ENCODE data around the gene ADGRB3.
"Not testable (repeated sequence)": the region's sequence is repeated elsewhere in the genome, so short reads cannot be mapped to it uniquely, and the experiment has no call there.

ADGRB3 gene

GRCh38 chr6:69265706-69266105 is 630.6 kb downstream of the ADGRB3 start:
- no peak for DNase-seq (ENCODE audit: low spot score)

DNA sequence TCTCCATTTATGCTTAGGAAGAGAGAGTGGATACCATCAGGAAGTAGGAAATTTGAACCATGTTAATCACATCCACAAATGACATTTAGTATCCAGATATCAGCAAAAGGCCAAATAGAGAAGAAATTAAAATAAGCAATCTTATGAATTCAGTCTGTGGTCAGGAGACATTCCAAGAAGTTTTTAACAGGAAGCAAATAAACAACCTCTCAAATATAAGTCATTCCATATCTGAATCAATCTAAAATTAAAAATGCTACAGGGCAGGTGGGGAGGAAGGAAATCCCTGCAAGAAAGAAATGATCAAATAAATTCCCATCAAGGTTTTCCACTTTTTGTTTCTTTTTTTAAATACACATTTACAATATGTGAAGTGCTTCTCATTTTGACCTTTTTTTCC is 641.1 kb downstream of the ADGRB3 start:
- no peak for DNase-seq (ENCODE audit: low spot score)

- no peak for DNase-seq (ENCODE audit: low spot score)
Measured at GRCh38 chr6:69279805-69280204, 644.7 kb downstream of the ADGRB3 start.

DNA sequence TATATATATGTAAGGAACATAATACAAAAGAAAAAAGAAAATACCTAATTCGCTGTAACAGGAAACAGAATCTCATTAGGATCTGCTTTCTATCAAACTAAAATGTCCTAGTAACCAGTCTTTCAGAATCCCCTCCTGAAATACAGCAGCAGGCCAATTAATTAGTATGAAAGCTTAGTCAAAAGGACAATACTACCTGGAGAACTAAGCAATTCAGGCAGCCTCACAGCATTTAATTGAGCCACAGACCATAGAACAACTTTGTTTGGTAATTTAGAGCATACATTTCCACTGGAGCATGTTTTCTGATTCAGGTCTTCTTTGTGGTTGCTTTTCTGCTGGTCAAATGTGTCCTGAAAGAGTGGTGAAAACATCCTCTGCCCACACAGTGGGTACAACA is 645.8 kb downstream of the ADGRB3 start:
- DNase-seq (ENCODE audit: low spot score): no peak

DNA sequence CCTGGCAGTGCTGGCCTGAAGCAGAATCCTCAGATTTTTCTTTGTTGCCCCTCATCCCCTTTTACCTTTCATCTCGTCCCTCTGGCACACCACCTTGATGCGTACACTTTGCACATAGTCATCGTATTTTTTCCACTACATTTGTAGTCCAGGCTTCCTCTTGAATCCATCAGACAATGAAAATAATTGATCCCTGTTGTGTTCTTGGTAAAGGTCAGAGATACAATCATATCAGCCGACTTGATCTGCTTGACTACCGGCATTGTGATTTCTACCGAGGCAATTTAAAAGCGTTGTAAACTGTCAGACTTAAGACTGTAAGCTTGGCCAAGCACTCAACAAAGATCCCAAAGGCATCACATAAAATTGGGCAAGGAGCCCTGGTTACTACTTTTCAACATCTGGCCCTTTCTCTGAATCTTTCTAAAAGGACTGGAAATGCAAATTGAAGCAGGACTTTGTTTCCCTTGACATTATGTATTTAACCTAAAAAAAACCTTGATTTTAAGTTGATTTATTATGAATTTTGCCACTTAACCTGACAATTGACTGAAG is 649.2 kb downstream of the ADGRB3 start:
- no peak for DNase-seq (ENCODE audit: low spot score)

DNA sequence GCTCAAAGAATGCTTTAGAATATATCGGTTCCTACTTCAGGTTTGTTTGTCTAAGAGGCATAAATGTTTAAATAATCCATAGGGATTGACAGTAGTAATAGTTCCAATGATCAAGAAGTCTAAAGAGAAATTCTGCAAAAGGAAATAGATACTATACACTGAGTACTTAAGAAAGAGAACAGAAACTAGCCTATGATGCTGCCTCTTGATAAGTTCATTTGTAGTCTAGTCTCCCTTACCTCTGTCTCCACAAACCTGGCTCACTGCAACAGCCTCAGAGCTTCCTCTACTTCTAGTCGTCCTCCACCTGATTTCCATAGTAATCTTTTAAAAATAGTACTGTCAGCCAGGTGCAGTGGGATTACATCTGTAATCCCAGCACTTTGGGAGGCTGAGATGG is 650.0 kb downstream of the ADGRB3 start:
- DNase-seq (ENCODE audit: low spot score): no peak

DNA sequence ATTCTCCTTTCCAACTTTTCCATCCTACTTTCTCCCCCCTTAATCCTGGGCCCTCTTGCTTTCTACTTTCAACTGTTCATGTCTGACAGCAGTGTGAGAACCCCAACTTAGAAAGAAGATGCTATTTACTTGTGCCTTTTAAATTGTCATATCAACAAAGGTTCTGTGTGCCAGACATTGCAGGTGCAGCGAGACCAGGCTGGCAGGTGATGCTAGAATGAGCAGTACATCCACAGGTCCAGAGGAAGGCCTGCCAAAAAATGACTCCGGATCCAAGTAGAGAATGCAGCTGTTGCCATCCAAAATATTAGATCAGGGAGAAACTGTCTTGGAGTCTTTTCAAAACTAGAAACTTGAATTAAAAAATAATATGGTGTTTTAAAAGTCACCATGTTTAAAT is 651.2 kb downstream of the ADGRB3 start:
- no peak for DNase-seq (ENCODE audit: low spot score)

- not testable (repeated sequence) for DNase-seq (ENCODE audit: low spot score)
Measured at GRCh38 chr6:69288198-69288597, 653.1 kb downstream of the ADGRB3 start.

- no peak for DNase-seq (ENCODE audit: low spot score)
Measured at GRCh38 chr6:69289689-69290495, 654.8 kb downstream of the ADGRB3 start.

- no peak for DNase-seq (ENCODE audit: low spot score)
Measured at GRCh38 chr6:69293471-69293870, 658.4 kb downstream of the ADGRB3 start.

- DNase-seq (ENCODE audit: low spot score): no peak
Measured at GRCh38 chr6:69294407-69294806, 659.3 kb downstream of the ADGRB3 start.

DNA sequence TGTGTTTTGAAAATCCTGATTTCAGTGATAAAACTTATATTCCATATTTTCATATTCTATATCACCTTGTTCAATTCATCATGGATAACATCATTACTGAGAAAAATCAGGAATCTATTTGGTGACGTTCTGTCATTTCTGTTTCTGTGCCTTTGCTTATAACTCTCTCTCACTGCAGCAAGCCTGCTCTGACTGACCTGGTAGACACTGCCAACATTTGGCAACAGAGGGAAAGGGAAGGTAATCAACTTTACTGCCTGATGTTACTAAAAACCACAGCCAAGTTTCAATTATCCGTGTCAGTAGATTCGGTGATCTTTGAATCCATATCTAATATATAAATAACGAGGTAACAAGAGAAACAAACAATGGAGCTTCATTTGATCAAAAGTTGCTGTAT is 659.8 kb downstream of the ADGRB3 start:
- DNase-seq (ENCODE audit: low spot score): no peak

DNA sequence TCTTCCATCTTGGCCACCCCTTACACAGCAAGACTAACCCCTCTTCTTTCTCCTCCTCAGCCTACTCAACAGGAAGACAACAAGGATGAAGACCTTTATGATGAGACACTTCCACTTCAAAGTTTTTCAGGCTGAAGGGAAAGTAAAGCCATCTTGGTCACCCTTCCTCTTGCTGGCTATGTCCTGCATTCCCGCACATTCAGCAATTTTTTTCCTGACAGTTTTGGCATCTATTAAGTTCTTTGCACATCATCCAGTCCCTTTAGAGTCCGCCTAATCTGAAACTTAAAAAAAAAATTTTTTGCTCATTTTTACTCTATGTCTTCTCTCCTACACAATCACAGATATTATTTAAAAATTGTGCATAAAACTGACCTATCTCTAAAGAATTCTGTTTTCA is 668.3 kb downstream of the ADGRB3 start:
- DNase-seq (ENCODE audit: low spot score): no peak

GRCh38 chr6:69305456-69305855 is 670.4 kb downstream of the ADGRB3 start:
- no peak for DNase-seq (ENCODE audit: low spot score)

DNA sequence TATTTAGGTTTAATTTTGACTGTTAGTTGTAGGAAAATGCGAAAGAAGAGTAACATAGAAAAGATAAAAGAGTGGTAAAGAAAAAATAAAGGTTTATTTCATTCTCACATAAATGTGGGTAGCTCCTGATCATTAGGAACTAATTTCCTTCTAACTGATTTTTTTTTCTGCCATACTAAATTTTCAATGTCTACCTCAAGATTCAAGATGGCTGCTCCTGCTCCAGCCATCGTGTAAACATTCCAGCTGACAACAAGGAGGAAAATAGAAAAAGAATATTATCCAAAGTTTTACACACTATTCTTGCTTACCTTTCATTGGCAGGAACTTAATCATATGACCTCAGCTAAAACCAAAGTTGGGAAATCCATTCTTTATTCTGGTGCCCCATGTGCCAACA is 673.5 kb downstream of the ADGRB3 start:
- no peak for DNase-seq (ENCODE audit: low spot score)

GRCh38 chr6:69311888-69312287 is 676.8 kb downstream of the ADGRB3 start:
- DNase-seq (ENCODE audit: low spot score): no peak

- no peak for DNase-seq (ENCODE audit: low spot score)
Measured at GRCh38 chr6:69314001-69314400, 678.9 kb downstream of the ADGRB3 start.

- DNase-seq (ENCODE audit: low spot score): no peak
Measured at GRCh38 chr6:69314531-69314930, 679.4 kb downstream of the ADGRB3 start.

GRCh38 chr6:69331886-69332285 is 696.8 kb downstream of the ADGRB3 start:
- no peak for DNase-seq (ENCODE audit: low spot score)

DNA sequence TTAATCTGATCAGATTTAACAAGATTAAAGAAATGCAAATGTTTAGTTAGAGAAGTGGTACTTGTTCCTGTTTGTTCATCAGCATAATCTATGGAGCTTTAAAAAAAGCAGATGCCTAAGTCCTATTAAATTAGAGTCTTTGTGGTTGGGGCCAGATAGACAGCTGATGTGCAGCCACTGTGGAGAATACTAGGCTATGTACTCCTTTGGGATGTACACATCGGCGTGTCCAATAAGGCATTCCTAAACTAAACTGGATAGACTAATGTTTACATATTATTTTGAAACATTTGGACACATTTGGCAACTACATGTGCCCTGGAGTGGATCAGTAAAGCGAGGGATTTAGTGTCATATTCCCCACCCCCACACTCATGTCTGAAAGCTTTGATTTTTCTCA is 702.2 kb downstream of the ADGRB3 start:
- DNase-seq (ENCODE audit: low spot score): no peak

GRCh38 chr6:69338431-69339162 is 703.5 kb downstream of the ADGRB3 start:
- no peak for DNase-seq (ENCODE audit: low spot score)

- no peak for DNase-seq (ENCODE audit: low spot score)
Measured at GRCh38 chr6:69339163-69339550, 704.1 kb downstream of the ADGRB3 start.

DNA sequence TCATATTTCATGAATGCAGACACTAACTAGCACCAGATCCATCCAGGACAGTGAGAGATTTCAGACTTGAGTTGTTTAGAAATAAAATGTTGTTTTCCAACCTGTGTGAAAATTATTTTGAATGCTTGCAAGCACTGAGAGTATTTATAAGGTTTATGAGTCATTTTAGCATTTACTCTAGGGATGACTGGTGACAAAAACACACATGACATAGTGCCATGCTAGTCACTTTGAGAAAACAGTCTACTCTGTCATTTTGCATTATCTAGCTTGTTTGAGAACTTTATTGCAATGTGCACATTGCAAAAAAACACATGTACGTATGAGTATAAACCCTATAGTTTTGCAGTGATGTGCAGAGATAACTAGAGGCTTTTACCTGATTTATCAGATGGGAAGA is 705.1 kb downstream of the ADGRB3 start:
- DNase-seq (ENCODE audit: low spot score): no peak

Data from LoVo (cell line).